ENCODE results near the gene CRAMP1.

CRAMP1 gene

GRCh38 chr16:1606774-1607173 is 5.4 kb upstream of the CRAMP1 start:
- H3K36me3 ChIP-seq, result peaks cover 4% of the 10 kb centered on the region
- H3K27me3 ChIP-seq, result no peaks in the 10 kb centered on the region
- no peak overlapping the region for H3K4me3 ChIP-seq (ENCODE audit: low read depth, low read length)
- H3K4me1 ChIP-seq, result no peaks in the 10 kb centered on the region; the same call in 1 of the 2 replicates
- DNase-seq, result no peak
- no peaks in the 10 kb centered on the region for H3K9me3 ChIP-seq
- TF ChIP-seq, protein P1, sequence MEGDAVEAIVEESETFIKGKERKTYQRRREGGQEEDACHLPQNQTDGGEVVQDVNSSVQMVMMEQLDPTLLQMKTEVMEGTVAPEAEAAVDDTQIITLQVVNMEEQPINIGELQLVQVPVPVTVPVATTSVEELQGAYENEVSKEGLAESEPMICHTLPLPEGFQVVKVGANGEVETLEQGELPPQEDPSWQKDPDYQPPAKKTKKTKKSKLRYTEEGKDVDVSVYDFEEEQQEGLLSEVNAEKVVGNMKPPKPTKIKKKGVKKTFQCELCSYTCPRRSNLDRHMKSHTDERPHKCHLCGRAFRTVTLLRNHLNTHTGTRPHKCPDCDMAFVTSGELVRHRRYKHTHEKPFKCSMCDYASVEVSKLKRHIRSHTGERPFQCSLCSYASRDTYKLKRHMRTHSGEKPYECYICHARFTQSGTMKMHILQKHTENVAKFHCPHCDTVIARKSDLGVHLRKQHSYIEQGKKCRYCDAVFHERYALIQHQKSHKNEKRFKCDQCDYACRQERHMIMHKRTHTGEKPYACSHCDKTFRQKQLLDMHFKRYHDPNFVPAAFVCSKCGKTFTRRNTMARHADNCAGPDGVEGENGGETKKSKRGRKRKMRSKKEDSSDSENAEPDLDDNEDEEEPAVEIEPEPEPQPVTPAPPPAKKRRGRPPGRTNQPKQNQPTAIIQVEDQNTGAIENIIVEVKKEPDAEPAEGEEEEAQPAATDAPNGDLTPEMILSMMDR (IDR thresholded peaks at IDR 0.05; ENCODE audit: low read depth, low read length), result no peak

DNA sequence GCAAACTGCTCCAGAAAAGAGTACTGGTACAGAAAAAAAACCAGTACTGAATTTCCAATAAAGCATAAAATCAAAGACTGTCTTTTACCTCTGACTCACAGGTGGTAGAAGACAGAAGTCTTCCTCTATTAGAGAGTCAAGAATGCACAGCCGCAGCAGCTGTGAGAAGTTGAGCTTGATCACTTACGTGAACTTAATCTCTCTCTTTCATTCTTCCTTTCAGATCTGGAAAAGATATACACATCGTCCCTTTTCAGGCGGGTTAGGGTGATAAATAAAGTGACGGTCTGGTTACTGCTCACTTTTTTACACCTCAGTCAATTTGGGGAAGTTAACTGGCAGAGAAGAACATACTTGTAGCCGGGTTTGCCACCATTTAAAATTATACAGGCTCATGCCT is 4.2 kb upstream of the CRAMP1 start:
- peaks cover 4% of the 10 kb centered on the region for H3K36me3 ChIP-seq
- no peaks in the 10 kb centered on the region; the same call in 1 of the 2 replicates for H3K27me3 ChIP-seq
- DNase-seq, result no peak
- TF ChIP-seq, protein P1 (IDR thresholded peaks at IDR 0.05; ENCODE audit: low read depth, low read length), result no peak
- no peaks in the 10 kb centered on the region; the same call in 1 of the 2 replicates for H3K4me1 ChIP-seq
- no peak overlapping the region for H3K4me3 ChIP-seq (ENCODE audit: low read depth, low read length)
- no peaks in the 10 kb centered on the region for H3K9me3 ChIP-seq

DNA sequence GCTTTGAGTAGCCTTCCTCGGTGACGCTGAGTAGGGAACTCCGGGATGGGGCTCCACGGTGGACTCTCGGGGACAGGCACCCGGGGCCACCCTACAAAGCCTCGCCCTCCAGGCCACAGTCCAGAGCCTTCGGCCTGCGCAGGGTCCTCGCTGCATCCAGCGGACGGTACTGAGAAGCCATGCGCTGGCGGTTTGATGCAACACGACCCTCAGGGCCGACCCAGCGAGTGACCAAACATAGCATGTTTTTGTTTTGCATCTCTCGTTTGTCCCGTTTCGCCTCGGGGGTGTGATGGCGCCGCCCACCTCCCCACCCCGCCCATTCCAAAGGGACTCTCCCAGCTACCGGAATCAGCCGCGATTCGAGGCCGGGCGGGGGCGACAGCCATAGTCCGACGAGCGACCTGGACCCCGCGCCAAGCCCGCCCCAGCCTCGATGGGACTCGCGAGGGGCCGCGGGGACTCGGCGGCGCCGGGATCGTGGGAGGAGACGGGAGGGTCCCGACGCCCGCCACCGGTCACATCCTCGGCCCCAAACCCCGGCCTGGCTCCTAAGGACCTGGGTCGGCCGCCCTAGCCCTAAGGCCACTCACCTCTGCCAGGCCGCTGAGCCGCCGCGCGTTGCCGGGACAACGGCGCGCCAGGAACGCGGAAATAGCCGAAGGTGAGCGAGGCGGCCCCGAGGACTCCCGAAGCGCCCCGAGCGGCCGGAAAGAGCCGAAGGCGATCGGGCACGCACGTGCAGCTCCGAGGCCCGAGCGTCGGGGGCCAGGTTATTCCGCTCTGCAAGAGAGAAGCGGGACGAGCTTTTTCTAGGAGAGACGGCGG is 1.9 kb upstream of the CRAMP1 start:
- peak overlapping the region; percentile 78 for H3K4me3 ChIP-seq (ENCODE audit: low read depth, low read length)
- TF ChIP-seq, protein P1 (IDR thresholded peaks at IDR 0.05; ENCODE audit: low read depth, low read length), result no peak
- H3K36me3 ChIP-seq, result peaks cover 4% of the 10 kb centered on the region
- H3K27me3 ChIP-seq, result peaks cover 11% of the 10 kb centered on the region; the same call in 1 of the 2 replicates
- DNase-seq, result peak; percentile 94
- H3K4me1 ChIP-seq, result no peaks in the 10 kb centered on the region; the same call in 1 of the 2 replicates
- H3K9me3 ChIP-seq, result no peaks in the 10 kb centered on the region

GRCh38 chr16:1610899-1611632 is 1.1 kb upstream of the CRAMP1 start:
- Histone ChIP-seq H3K36me3 (peaks cover 4% of the 10 kb centered on the region), H3K4me3 (ENCODE audit: low read depth, low read length) (peak overlapping the region; percentile 78), H3K27me3 (peaks cover 11% of the 10 kb centered on the region; the same call in 1 of the 2 replicates), H3K4me1 (no peaks in the 10 kb centered on the region; the same call in 1 of the 2 replicates), H3K9me3 (no peaks in the 10 kb centered on the region)
- DNase-seq, result no peak
- TF ChIP-seq, protein P1 (IDR thresholded peaks at IDR 0.05; ENCODE audit: low read depth, low read length), result no peak

- H3K4me3 ChIP-seq (ENCODE audit: low read depth, low read length), result peak overlapping the region; percentile 72
- TF ChIP-seq, protein P1 (IDR thresholded peaks at IDR 0.05; ENCODE audit: low read depth, low read length), result no peak
- H3K36me3 ChIP-seq, result peaks cover 11% of the 10 kb centered on the region
- no peak for DNase-seq
- no peaks in the 10 kb centered on the region for H3K9me3 ChIP-seq
- no peaks in the 10 kb centered on the region; the same call in 1 of the 2 replicates for H3K4me1 ChIP-seq
- H3K27me3 ChIP-seq, result peaks cover 11% of the 10 kb centered on the region; the same call in 1 of the 2 replicates
These were observed 1.1 kb downstream of the CRAMP1 start for GRCh38 chr16:1613211-1613622.

Measured in BE2C (cell line).